Uterus (tissue), 2 donors: ENCODE results near the gene MAOA.

ENCODE experiments used
- CTCF ChIP-seq, 4 experiments: fragments of 200-600 bp in 2 of 4; fragments of 450-650 bp in 2 of 4; sonication (generic) in 2 of 4; IDR thresholded peaks; one replicate each; pipeline ENCODE4 v1.5.1; 2016 to 2019; ENCODE audit warnings: antibody characterized with exemption in 4 of 4, mild to moderate bottlenecking in 2 of 4, moderate library complexity in 1 of 4
- POLR2A ChIP-seq, 2 donors: fragments of 450-650 bp; IDR thresholded peaks; one replicate each; pipeline ENCODE4 v1.6.1; 2016; ENCODE audit warnings: antibody characterized with exemption in 2 of 2, mild to moderate bottlenecking in 1 of 2, moderate library complexity in 1 of 2

- TF ChIP-seq POLR2A (IDR thresholded peaks at IDR 0.05): no peak
- TF ChIP-seq CTCF (IDR thresholded peaks at IDR 0.05): no peak
Measured at GRCh38 chrX:43679058-43679457, 23.0 kb downstream of the MAOA start.
